ENCODE measurements around the gene C2CD4A. TPM values are rescaled to one million over a fixed set of nuclear protein-coding genes. Genes with fewer than 3 reads are reported as not detected.
"Not testable (repeated sequence)": the region's sequence is repeated elsewhere in the genome, so short reads cannot be mapped to it uniquely, and the experiment has no call there.

C2CD4A gene, protein sequence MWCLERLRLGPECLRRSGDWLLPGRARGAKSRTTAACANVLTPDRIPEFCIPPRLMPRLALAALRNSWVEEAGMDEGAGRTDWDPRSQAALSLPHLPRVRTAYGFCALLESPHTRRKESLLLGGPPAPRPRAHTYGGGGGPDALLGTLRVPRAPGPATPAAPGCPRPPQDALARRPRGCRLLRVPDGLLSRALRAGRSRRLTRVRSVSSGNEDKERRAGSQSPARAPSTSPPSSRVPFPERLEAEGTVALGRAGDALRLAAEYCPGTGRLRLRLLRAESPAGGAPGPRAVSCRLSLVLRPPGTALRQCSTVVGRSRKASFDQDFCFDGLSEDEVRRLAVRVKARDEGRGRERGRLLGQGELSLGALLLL
- total RNA-seq (2014; rRNA removed; shearing (Covaris generic); ENCODE audit: low replicate concordance) = not detected in 2 replicates

- peaks cover 10% of the 10 kb centered on the region for H3K27me3 ChIP-seq
- no peaks in the 10 kb centered on the region for H3K9me3 ChIP-seq
- H3K4me3 ChIP-seq = no peak within 1 kb of the TSS
- DNase-seq = no peak
- no peaks in the 10 kb centered on the region for H3K36me3 ChIP-seq
Observed at GRCh38 chr15:62066663-62067447, at the start of gene C2CD4A. Gene C2CD4A (plus strand): TSS chr15:62066977. CDS start chr15:62067614, 637 bp downstream.

DNA sequence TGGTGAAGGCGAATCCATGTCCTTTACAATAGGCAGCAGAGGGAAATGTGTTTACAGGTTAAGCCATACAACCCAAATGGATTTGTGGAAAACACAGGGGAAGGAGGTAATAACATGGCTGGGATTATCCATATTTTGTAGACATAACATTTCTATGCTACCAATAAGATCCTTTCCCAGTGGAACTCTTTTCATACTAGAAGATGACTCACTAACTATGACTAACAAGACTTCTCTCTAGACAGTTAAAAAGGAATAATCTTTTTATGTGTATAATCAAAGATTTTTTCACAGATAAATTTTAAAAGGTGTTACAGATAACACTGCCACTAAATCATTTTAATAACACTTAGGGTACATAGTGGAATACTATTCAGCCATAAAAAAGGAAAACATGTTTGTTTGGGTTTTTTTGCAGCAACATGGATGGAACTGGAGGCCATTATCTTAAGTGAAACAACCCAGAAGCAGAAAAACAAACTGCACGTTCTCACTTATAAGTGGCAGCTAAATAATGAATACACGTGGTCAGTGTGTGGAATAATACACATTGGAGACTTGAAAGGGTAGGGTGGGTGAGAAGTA is 46.1 kb upstream of the C2CD4A start:
- Histone ChIP-seq H3K27me3 (no peaks in the 10 kb centered on the region), H3K9me3 (no peaks in the 10 kb centered on the region), H3K4me3 (no peak overlapping the region), H3K36me3 (peaks cover 10% of the 10 kb centered on the region)
- DNase-seq = no peak

DNA sequence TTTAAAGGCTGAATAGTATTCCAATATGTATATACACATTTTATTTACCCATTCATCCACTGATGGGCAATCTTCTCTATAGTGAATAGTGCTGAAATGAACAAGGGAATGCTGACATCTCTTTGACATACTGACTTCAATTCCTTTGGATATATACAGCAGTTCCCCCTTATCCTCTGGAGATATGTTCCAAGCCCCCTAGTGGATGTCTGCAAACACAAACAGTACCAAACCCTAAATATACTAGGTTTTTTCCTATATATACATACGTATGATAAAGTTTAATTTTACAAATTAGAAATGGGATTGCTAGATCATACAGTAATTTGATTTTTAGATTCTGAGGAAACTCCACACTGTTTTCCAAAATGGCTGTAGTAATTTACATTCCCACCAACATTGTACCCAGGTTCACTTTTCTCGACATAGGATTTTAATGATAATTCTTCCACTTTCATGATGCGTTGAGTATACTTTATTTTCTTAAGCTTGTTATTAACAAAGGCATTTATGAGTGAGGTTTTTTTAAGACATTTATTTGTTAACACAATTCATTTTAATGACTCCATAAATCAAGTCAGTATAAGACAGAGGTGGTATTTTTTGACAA is 44.7 kb upstream of the C2CD4A start:
- DNase-seq = no peak
- no peaks in the 10 kb centered on the region for H3K9me3 ChIP-seq
- no peak overlapping the region for H3K4me3 ChIP-seq
- H3K36me3 ChIP-seq = peaks cover 10% of the 10 kb centered on the region
- no peaks in the 10 kb centered on the region for H3K27me3 ChIP-seq

GRCh38 chr15:62026487-62027262 is 40.1 kb upstream of the C2CD4A start:
- Histone ChIP-seq H3K9me3 (no peaks in the 10 kb centered on the region), H3K27me3 (no peaks in the 10 kb centered on the region), H3K36me3 (no peaks in the 10 kb centered on the region; the same call in 1 of the 2 replicates), H3K4me3 (no peak overlapping the region)
- DNase-seq = no peak

DNA sequence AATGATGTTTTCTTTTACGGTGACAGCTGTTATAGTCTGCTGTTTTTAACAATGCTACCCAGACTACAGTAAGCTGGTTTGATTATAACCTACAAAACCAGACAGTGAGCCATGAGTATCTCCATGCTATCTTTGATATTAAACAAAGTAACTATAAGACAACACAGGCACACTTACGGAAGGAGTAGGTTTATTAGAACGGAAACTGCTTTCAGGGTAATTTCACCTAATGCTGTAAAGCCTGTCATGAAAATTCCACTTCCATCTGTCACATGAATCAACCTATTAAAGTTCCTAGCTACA is 39.6 kb upstream of the C2CD4A start:
- H3K4me3 ChIP-seq = no peak overlapping the region

GRCh38 chr15:62027916-62028315 is 38.9 kb upstream of the C2CD4A start:
- no peaks in the 10 kb centered on the region for H3K9me3 ChIP-seq
- no peak overlapping the region for H3K4me3 ChIP-seq
- H3K36me3 ChIP-seq = peaks cover 1% of the 10 kb centered on the region; the same call in 1 of the 2 replicates
- no peaks in the 10 kb centered on the region for H3K27me3 ChIP-seq
- no peak for DNase-seq

More for the DNA sequence above, 39.6 kb upstream of the C2CD4A start:
- Histone ChIP-seq H3K9me3 (no peaks in the 10 kb centered on the region), H3K36me3 (no peaks in the 10 kb centered on the region; the same call in 1 of the 2 replicates), H3K27me3 (no peaks in the 10 kb centered on the region)
- DNase-seq = no peak

GRCh38 chr15:62035256-62035924 is 31.4 kb upstream of the C2CD4A start:
- Histone ChIP-seq H3K4me3 (no peak overlapping the region), H3K36me3 (peaks cover 11% of the 10 kb centered on the region), H3K27me3 (no peaks in the 10 kb centered on the region), H3K9me3 (no peaks in the 10 kb centered on the region)
- DNase-seq = no peak

- H3K36me3 ChIP-seq = no peaks in the 10 kb centered on the region
- no peak for DNase-seq
- no peaks in the 10 kb centered on the region; the same call in 1 of the 2 replicates for H3K9me3 ChIP-seq
- H3K27me3 ChIP-seq = no peaks in the 10 kb centered on the region
- no peak overlapping the region for H3K4me3 ChIP-seq
Observed at GRCh38 chr15:62046078-62046743, 20.6 kb upstream of the C2CD4A start.

GRCh38 chr15:62047282-62047827 is 19.4 kb upstream of the C2CD4A start:
- no peaks in the 10 kb centered on the region; the same call in 1 of the 2 replicates for H3K9me3 ChIP-seq
- no peak for DNase-seq
- H3K4me3 ChIP-seq = no peak overlapping the region
- no peaks in the 10 kb centered on the region for H3K27me3 ChIP-seq
- no peaks in the 10 kb centered on the region for H3K36me3 ChIP-seq

DNA sequence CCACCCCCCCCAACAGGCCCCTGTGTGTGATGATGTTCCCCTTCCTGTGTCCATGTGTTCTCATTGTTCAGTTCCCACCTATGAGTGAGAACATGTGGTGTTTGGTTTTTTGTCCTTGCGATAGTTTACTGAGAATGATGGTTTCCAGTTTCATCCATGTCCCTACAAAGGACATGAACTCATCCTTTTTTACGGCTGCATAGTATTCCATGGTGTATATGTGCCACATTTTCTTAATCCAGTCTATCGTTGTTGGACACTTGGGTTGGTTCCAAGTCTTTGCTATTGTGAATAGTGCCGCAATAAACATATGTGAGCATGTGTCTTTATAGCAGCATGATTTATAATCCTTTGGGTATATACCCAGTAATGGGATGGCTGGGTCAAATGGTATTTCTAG is 18.5 kb upstream of the C2CD4A start:
- H3K9me3 ChIP-seq, DNase-seq, H3K4me3 ChIP-seq, H3K27me3 ChIP-seq, H3K36me3 ChIP-seq: not testable (repeated sequence)

DNA sequence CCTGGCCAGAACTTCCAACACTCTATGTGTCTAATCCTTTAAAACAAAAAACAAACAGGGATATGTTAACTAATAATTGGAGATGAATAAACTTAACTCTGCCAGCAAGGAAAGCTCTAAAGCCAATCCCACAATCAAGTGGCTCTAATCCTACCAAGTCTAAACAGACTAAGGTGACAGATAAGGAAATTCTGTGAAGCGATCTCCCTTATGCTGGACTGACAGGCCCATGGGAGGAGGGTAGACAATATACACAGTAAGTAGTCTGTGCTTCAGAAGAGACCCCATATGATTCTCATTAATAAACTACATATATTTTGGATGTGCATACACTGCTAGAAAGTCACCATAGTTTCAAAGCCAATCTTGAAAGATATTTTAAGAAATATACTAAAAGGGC is 16.7 kb upstream of the C2CD4A start:
- no peaks in the 10 kb centered on the region for H3K36me3 ChIP-seq
- no peak for DNase-seq
- H3K9me3 ChIP-seq = no peaks in the 10 kb centered on the region; the same call in 1 of the 2 replicates
- no peak overlapping the region for H3K4me3 ChIP-seq
- no peaks in the 10 kb centered on the region for H3K27me3 ChIP-seq

DNA sequence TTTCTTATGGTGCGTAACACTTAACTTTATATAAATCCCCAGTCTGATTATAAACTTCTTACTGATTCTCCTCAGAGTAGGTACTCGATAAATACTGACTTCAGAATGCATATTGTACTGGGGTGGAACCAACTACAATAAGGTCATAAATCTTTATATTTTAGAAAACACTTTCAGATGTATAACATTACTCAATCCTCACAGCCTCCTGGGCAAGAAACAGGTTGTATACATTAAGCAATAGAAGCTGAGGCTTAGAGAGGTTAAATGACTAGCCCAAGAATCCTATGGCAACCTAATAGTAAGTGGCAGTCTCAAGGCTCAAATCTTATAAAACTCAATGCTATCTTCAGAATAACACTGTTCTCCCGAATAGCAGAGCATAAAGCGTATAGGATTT is 15.6 kb upstream of the C2CD4A start:
- Histone ChIP-seq H3K4me3 (no peak overlapping the region), H3K36me3 (no peaks in the 10 kb centered on the region), H3K27me3 (no peaks in the 10 kb centered on the region), H3K9me3 (no peaks in the 10 kb centered on the region; the same call in 1 of the 2 replicates)
- no peak for DNase-seq

- Histone ChIP-seq H3K36me3 (no peaks in the 10 kb centered on the region), H3K4me3 (no peak overlapping the region), H3K9me3 (no peaks in the 10 kb centered on the region; the same call in 1 of the 2 replicates), H3K27me3 (no peaks in the 10 kb centered on the region)
- DNase-seq = no peak
Observed at GRCh38 chr15:62052713-62053112, 14.1 kb upstream of the C2CD4A start.

GRCh38 chr15:62053439-62054085 is 13.2 kb upstream of the C2CD4A start:
- Histone ChIP-seq H3K9me3 (no peaks in the 10 kb centered on the region; the same call in 1 of the 2 replicates), H3K4me3 (no peak overlapping the region), H3K36me3 (no peaks in the 10 kb centered on the region), H3K27me3 (no peaks in the 10 kb centered on the region)
- no peak for DNase-seq

GRCh38 chr15:62054979-62055378 is 11.8 kb upstream of the C2CD4A start:
- H3K9me3 ChIP-seq = no peaks in the 10 kb centered on the region
- H3K36me3 ChIP-seq = no peaks in the 10 kb centered on the region
- H3K27me3 ChIP-seq = no peaks in the 10 kb centered on the region
- no peak overlapping the region for H3K4me3 ChIP-seq
- no peak for DNase-seq
